22Rv1 (cell line): ENCODE results near the gene USB1.

ENCODE experiments used
- CTCF ChIP-seq: fragments of 450-650 bp; IDR thresholded peaks from 2 replicates; pipeline ENCODE4 v1.5.1; 2017; ENCODE audit warnings: mild to moderate bottlenecking
- ZFX ChIP-seq: fragments of 450-650 bp; IDR thresholded peaks from 2 replicates; pipeline ENCODE4 v1.6.1; 2017; ENCODE audit warnings: antibody characterized with exemption, borderline replicate concordance

- TF ChIP-seq CTCF (no peak), ZFX (no peak)
These were observed 16.6 kb upstream of the USB1 start for GRCh38 chr16:57984443-57985203.
